Kidney tubule cell (primary cell): ENCODE measurements around the gene DNAH14.
A peak's percentile ranks its signal among the peaks of the same experiment; 100 is the strongest.

ENCODE experiments used
- DNase-seq: peaks from one replicate; pipeline ENCODE4 v3.0.0-alpha.2; 2018; ENCODE audit warnings: low spot score

DNAH14 gene

DNA sequence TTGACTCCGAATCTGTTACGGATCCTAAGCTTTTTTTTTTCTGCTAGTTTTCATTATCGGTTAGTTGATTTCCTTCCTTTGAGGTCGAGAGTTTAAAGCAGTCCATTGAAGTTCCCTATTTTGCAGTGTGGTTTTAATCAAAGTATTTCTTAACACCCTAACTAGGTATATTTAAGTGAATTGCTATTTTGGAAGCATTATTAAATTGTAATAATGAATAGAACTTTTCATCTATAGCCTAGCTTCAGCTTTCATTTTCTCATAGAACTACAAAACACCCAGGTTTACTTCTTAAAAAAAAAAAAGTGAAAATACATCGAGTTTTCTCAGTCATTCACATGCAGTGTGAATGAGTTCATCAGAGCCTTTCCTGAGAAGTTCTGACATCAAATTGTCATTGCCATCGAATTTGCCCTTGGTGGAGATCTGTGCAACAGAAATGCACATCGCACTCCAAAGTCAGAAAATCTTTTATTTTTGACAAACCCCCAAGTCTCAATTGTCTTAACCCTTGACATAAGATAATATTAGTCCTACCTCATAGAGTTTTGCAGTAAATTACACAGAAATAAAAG, 499.5 kb downstream of the DNAH14 start:
- DNase-seq: no peak

DNA sequence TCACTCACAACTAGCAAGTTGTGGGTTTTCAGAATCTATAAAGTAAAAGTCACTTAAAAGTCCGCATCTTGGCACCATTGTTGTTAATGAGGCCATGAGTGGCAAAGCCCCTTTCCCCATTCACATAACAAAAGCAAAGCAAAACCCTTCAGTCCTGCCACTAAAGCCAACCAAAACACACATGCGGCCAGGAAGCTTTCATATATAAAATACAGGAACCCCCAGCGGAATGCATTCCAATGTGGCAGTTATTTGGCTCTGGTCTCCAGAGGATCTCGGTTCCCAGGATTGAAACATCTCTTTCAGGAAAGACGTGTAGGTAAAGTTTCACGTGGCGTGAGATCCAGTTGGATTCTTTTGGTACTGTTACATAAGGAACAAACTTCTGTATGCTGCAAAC, 500.8 kb downstream of the DNAH14 start:
- no peak for DNase-seq

DNA sequence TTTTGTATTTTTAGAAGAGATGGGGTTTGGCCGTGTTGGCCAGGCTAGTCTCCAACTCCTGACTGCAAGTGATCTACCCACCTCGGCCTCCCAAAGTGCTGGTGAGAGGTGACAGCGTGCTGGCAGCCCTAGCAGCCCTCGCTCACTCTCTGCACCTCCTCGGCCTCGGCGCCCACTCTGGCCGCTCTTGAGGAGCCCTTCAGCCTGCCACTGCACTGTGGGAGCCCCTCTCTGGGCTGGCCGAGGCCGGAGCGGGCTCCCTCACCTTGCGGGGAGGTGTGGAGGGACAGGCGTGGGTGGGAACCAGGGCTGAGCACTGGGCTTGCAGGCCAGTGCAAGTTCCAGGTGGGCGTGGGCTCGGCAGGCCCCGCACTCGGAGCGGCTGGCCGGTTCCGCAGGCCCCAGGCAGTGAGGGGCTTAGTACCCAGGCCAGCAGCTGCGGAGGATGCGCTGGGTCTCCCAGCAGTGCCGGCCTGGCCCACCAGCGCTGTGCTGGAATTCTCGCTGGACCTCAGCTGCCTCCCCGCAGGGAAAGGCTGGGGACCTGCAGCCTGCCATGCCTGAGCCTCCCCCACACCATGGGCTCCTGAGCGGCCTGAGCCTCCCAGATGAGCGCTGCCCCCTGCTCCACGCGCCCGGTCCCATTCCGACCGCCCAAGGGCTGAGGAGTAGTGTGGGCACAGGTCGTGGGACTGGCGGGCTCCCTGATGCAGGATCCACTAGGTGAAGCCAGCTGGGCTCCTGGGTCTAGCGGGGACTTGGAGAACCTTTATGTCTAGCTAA, 501.8 kb downstream of the DNAH14 start:
- no peak for DNase-seq

DNA sequence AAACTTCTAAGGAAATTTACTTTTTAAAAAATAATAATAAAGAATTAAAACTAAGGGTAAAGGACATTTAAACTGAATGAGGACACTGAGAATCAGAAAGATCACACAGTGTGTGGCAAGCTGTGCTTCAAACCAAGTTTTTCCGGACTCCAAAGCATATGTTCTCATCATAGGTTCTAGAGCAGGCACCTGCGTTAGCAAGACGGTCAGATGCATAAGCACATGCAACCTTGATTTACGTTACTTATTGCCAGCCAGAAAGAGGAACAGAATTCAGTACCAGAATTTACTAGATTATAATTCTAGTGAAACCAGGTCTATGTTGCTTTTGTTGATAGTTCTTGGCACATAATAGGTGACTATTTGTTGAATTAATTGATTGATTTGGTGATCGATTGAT, 504.6 kb downstream of the DNAH14 start:
- DNase-seq: no peak

DNA sequence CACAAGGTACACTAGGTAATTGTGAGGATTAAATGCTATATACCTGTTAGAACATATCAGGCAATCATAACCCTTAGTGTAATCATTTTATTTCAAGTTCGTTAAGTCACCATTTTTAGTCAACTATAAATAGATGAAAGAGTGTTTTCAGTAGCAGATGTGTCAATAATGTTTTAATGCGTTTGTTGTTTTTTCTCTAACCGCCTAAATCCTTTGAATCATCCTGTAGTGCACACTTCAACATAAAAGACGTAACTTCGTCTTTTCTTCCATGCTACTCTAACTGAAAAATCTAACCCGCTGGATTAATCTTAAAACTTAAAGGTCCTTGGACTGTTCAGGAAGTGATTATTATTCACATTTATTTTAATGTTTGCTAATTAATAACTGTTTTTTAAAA, 505.6 kb downstream of the DNAH14 start:
- DNase-seq: no peak

DNA sequence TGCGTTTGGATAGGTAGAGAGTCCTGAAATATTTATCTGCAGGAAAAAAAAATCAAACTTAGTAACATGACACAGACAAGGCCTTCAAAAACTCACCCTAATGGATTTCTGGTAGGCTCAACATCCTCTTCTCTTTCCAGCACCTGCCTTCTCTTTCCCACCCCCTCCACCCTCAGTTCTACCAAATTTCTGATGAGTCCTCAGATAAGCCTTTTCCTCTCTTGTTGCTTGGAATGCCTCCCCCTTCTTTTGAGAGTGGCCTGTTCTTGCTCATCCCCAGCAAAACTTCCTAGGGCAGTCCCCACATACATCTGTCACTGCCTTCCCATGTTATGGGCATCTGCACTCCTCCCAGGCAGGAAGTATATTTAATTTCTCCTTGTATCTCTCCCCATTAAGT, 506.0 kb downstream of the DNAH14 start:
- no peak for DNase-seq

DNA sequence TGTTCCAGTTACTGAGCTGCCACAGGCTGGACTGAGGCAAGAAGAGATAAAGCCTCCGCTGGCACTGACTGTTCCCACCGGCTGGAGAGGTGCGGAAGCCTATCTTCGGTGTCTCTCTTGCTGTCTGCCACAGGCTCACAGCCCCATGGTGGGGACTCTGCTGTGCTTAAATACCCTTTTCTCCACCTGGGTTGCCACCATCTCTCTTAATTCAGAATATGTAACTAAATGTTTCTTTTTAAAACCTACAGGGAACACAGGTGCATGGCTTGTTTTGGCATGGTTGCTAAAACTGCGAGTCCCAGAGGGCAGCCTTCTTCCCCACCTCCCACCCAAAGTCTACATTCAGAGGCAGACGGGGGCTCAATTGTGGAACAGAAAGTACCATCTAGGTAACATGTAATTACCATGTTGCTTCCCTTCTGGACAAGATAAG, 506.5 kb downstream of the DNAH14 start:
- no peak for DNase-seq

DNA sequence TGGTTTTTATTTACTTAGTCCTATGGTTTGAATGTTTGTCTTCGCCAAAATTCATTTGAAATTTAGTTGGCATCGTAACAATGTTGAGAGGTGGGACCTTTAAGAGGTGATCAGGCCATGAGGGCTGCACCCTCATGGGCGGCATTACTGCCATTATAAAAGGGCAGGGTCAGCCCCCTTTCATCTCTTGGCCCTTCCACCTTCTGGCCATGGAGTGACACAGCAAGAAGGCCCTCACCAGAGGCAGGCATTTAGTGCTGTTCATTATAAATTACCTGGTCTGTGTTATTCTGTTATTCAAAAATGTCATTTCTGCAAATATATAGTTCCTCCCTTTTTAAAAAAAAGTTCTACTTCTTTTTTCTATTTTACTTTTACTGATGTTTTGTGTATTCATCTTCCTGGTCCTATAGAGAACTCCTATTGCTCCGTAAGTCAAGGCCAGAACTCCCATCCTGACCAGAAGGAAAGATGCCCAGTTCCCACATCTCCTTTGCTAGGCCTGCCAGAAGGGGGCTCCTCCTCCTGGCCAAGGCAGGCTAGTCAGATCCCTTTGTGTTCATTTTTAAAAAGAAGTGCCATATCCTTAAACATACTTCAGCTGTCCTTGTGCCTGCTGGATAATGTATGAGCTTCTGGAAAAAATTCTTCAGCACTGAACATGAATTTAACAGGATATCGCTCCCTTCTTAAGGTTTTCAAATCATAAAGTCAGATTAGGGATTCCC, 508.4 kb downstream of the DNAH14 start:
- peak; percentile 34 for DNase-seq

DNA sequence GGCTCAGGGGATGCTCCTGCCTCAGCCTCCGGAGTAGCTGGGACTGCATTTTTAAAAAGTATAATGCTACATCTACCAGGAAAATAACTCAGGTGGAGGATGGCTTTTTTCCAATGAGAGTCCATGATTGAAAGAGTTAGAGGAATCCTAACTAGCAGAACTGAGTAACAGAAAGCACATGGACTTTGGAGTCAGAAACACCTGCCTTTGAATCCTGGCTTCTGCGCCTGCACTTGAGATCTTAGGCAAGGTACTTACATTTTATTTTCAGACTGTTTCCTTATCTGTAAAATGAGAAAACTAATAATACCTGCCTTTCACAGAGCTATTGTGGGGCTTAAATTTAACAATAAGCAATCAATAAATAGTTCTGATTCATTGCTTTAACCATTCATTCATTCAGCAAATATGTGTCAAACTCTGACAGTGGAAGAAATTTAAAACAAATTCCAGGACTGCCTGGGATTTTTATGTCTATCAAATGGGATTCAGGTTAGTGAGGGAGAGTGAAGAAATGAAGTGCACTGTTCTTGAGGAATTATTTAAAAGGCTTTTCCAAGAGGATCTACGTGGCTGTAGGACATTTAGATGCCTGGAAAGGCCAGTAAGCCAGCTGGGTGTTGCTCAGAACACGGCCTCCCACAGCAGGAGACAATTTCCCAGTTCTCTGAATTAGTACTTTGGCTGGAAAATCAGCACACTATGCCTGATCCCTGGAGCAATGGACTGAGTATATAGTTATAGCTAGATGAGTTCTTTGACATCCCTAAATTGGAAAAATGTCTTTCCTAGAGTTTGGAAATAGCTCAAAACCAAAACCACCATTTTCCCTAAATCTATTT, 511.1 kb downstream of the DNAH14 start:
- DNase-seq: no peak

DNA sequence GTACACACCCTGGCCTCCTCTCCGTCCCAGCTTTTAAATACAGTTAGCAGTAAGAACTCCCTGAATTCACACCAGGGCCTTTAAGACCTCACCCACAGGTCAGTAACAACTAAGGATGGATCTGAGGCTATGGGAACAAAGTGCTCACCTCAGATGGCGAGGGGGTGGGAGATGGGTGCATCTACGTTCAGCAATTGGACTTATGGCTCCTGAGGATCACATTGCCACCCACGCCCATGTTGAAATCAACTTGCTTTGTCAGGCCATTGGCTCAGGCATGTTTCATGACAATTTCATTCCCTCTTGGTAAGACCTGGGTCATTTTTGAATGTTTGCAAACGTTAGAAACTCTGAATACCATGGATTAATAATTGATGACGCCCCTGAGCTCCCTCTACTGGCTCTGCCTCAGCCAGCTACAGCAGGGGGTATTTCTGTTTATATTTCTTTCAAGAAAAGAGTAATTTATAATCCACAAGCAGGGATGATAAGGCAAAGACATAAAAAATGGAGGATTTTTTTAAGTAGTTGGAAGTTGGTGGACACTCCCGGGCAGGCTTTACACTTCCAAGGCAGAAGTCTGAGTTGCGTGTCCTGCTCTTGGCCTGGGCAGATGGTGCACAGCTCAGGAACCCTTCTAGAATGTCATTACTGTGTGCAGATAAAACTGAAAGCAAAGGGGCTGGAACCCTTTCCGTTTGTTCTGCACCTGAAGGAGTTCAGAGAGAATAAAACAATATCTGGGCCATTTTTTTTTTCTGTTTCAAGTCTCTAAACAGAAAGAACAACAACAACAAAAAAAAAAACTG, 512.0 kb downstream of the DNAH14 start:
- DNase-seq: peak; percentile 78

DNA sequence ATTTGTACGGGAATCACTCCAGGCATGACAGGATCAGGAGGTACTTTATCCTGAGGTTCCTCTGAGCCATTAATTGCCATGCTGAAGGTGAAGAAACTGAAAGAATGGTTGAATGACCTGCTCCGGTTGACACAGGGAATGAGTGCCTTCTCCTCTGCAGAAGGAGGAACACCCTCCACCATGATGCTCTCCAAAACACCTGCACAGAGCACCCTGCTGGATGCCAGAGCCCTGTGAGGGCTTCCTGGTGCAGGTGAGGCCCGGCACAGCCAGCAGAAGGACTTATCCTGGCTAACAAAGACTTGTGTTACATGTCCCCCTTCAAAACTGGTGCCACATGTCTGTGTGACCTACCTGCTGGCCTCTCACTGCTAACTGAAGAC, 512.6 kb downstream of the DNAH14 start:
- no peak for DNase-seq

DNA sequence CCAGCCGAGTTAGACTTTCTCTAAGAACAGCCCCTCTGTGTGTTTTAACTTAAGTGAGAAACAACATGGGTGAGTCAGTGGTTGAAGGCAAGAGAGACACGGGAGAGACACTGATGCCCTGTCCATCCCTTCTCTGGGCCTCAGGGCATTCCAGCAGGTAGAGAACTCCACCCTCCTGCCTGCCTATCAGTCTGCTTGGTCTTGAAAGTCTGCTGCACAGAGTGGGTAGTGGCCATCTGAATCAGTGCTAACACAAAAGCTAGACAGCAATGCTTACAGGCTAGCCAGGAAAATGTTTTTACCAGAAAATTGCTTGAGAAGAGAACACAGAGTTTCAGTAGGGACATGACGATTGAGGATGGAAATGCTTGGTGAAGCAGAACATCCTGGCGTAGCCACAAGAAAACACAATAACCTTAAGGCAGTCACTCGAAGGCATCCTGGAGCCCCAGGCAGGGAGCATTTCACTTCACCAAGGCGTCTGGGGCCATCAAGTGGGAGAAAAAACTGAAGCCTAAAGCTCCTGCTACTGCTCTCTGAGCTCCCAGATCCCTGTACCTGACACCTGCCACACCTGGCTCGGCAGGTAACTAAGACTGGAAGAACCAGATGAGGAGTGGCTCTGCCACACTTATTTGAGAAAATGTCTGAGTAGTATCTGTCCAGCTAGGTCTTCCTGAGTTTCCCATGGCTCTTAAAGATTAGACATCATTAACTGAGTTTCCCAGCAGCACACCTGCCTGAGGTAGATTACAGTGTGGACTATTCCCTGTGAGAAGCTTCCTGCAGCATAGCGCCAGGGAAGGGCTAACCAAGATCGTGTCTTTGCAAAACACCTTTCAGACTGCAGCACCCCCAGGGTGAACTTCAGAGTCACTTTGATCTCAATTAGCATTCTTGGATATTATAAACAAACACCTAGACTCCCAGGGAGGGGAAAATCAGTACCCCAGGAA, 516.4 kb downstream of the DNAH14 start:
- peak; percentile 89 for DNase-seq

DNA sequence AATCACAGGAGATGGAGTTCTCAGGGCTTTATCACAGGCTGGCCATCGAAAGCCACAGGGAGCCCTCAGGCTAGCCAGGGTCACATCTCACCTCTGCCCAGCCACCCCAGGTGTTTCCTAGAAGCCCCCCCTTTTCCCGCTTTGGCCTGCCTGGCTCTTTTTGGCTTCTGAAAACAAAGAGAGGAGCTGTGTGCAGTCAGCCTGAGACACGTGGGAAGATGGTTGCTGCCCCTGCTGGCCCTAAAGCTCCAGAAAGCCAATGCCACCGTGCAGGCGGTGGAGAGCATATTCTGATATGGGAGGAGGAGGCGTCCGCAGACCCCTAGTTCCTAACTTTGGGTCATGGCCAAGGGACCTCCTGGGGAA, 517.1 kb downstream of the DNAH14 start:
- no peak for DNase-seq

DNA sequence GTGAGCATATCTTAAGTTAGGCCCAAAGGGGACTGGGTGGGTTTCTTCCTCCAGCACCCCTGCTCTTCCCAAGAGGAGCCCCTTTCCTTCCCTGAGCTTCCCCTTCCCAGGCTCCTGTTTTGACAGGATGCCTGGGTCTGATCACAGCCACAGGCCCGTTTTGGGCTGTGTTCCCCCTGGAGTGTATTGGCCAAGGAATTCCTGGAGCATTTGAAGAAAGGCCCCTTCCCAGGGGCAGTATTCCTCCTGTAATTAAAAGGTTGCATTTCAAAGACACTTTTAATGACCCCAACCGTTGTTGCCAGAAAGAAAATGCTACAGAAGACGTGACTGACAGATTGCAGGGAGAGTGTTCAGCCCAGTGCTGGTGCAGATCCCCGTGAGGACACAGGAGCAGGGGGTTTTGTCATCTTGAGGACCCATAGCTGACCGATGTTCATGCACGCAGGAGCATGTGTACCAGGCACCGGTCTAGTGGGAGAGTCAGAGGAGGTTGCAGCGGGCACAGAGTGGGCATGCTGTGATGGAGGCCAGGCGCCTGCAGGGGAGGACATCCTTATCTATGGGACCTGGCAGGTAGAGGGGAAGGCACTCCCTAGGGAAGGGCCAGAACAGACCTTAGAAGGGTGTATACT, 517.6 kb downstream of the DNAH14 start:
- no peak for DNase-seq

DNA sequence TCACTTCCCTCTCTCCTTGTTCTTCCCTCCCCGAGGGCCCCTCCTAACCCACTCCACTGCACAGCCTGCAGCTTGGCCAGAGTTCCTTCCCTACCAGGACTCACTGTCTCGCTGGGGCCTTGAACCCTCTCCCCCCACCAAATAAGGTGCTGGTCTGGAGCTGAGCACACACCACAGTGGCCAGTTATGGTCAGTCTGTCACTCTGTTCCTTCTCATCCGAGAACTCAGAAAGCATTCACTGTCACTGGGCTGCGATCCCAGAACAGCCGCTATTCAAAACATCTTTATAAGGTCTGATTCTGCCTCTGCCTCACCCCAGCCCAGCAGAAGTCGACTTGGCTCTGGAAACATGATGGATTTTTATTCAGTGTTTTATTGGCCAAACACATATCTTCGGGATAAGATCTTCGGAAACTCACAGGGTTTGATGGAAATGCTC, 518.2 kb downstream of the DNAH14 start:
- no peak for DNase-seq

DNA sequence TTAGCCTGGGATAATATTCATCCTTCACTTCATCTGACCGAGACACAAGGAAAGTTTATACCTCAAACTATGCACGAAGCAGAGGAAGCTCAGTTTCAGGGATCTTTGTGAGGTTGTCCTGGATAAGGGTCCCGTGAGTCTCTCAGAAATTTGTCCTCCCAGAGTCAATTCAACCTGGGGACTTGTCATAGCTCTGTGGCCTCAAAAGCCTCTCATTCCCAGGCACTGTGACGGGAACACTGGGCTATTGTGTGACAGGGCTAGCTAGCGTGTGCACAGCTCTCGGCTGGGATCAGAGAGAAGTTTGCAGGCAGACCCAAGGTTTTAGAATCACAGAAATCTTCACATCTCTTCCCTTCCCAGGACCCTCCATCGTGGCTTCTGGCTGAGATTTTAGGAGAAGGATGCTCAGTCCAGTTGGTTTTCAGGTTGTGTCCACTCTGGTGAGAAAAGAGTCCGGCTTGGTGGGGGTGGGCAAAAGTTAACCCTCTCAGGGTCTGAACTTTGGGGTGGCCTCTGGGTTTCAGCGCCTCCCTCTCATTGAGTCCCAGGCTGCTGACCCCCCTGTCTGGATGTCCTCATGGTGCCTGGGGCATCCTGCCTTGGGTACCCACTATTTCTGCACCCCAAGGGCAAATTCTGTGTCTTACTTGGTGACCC, 518.8 kb downstream of the DNAH14 start:
- DNase-seq: no peak
